HG02943 (cell line): ENCODE results near the gene GLUL.

Experiments used
- ATAC-seq: cut with Tn5 transposase; IDR thresholded peaks from one replicate; pipeline ENCODE4 v1.9.1; 2021; ENCODE audit warnings: mild to moderate bottlenecking, low read depth, moderate library complexity; ENCODE audit not compliant: unreplicated experiment

GLUL gene

GRCh38 chr1:182332261-182333060, 59.1 kb downstream of the GLUL start:
- no peak for ATAC-seq
